ENCODE data around the gene FLAD1.

FLAD1 gene

GRCh38 chr1:154954541-154954940, 28.6 kb upstream of the FLAD1 start:
- H3K27ac ChIP-seq (ENCODE audit: low read depth, low read length) = no peak overlapping the region
- H3K9me3 ChIP-seq (ENCODE audit: control insufficient read depth, insufficient read depth, low read depth, low read length) = no peaks in the 10 kb centered on the region
- peak overlapping the region; percentile 84 for H3K9ac ChIP-seq (ENCODE audit: low read length)
- H3K27me3 ChIP-seq (ENCODE audit: control insufficient read depth, insufficient read depth, low read length) = no peaks in the 10 kb centered on the region
- peak overlapping the region; percentile 84; the same call in 1 of the 2 replicates for H3K4me3 ChIP-seq (ENCODE audit: low read depth, low read length)
- peaks cover 25% of the 10 kb centered on the region for H3K4me1 ChIP-seq (ENCODE audit: control insufficient read depth, insufficient read depth, low read length)
- peaks cover 19% of the 10 kb centered on the region for H3K36me3 ChIP-seq (ENCODE audit: control insufficient read depth, insufficient read depth, low read length)

DNA sequence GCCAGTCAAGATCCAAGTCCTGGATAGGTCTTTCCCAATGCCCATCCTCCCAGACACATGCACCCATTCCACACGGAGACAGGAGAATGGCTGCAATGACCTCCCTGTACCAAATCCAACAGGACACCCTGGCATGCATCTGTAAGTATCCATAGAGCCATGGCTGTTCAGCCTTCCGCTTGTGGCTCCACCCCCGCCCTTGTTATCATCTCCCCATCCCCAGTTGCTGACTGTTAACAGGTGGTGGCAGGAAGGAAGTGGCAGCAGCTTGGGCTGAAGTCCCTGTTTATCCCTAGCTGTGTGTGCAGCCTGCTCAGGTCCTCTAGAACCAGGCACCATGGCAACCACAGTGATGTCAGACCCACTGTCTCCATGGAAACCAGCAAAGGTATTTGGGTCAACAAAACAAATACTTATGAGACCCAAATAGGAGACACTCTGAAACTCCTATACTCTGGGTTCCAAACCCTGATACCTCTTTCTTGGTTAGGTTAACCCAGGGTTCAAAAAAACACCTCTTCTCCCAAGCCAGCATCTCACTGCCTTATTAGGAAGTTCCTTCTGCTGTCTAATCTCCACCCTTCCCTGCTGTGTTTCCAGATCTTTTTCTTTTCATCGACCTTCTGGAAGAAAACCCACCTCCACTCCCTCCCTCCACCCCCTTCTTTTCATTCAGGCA, 28.0 kb upstream of the FLAD1 start:
- peaks cover 22% of the 10 kb centered on the region for H3K36me3 ChIP-seq (ENCODE audit: control insufficient read depth, insufficient read depth, low read length)
- peak overlapping the region; percentile 64 for H3K27ac ChIP-seq (ENCODE audit: low read depth, low read length)
- peak overlapping the region; percentile 84 for H3K9ac ChIP-seq (ENCODE audit: low read length)

GRCh38 chr1:154955718-154956543, 27.2 kb upstream of the FLAD1 start, which contains the start of gene PBXIP1:
Gene PBXIP1, minus strand, starts transcription at chr1:154956099. Its CDS starts 2,378 bp downstream, at chr1:154953721.
- Histone ChIP-seq H3K27me3 (ENCODE audit: control insufficient read depth, insufficient read depth, low read length) (no peaks in the 10 kb centered on the region), H3K27ac (ENCODE audit: low read depth, low read length) (peak within 1 kb of the TSS; percentile 64), H3K9ac (ENCODE audit: low read length) (peak within 1 kb of the TSS; percentile 84), H3K9me3 (ENCODE audit: control insufficient read depth, insufficient read depth, low read depth, low read length) (no peaks in the 10 kb centered on the region), H3K36me3 (ENCODE audit: control insufficient read depth, insufficient read depth, low read length) (peaks cover 18% of the 10 kb centered on the region), H3K4me1 (ENCODE audit: control insufficient read depth, insufficient read depth, low read length) (peaks cover 31% of the 10 kb centered on the region), H3K4me3 (ENCODE audit: low read depth, low read length) (peak within 1 kb of the TSS; percentile 84)

More for the DNA sequence above, 28.0 kb upstream of the FLAD1 start:
- peak overlapping the region; percentile 84 for H3K4me3 ChIP-seq (ENCODE audit: low read depth, low read length)
- peaks cover 25% of the 10 kb centered on the region for H3K4me1 ChIP-seq (ENCODE audit: control insufficient read depth, insufficient read depth, low read length)
- no peaks in the 10 kb centered on the region for H3K27me3 ChIP-seq (ENCODE audit: control insufficient read depth, insufficient read depth, low read length)
- no peaks in the 10 kb centered on the region for H3K9me3 ChIP-seq (ENCODE audit: control insufficient read depth, insufficient read depth, low read depth, low read length)

DNA sequence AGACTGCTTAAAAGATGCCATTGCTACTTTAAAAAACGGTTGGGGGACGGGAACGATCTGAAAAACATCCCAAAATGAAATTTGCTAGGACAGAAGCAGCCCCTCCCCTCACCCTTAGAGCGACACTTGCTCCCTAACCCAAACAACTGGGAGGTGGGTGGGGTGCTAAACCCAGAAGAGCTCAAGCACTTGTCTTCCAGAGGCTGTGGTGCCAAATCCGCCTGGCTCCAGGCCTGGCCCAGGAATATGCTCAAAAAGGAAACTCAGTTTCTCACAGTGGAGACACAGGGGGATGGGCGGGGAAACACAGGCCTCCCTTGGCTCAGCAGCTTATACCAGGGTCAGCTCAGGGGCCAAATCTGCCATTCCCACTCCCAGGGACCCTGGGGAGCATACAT, 26.6 kb upstream of the FLAD1 start:
- Histone ChIP-seq H3K9me3 (ENCODE audit: control insufficient read depth, insufficient read depth, low read depth, low read length) (no peaks in the 10 kb centered on the region), H3K9ac (ENCODE audit: low read length) (peak overlapping the region; percentile 58), H3K4me3 (ENCODE audit: low read depth, low read length) (peak overlapping the region; percentile 84), H3K36me3 (ENCODE audit: control insufficient read depth, insufficient read depth, low read length) (peaks cover 14% of the 10 kb centered on the region), H3K4me1 (ENCODE audit: control insufficient read depth, insufficient read depth, low read length) (peaks cover 33% of the 10 kb centered on the region), H3K27ac (ENCODE audit: low read depth, low read length) (no peak overlapping the region), H3K27me3 (ENCODE audit: control insufficient read depth, insufficient read depth, low read length) (no peaks in the 10 kb centered on the region)

GRCh38 chr1:154957091-154957657, 26.0 kb upstream of the FLAD1 start:
- Histone ChIP-seq H3K4me3 (ENCODE audit: low read depth, low read length) (peak overlapping the region; percentile 84; the same call in 1 of the 2 replicates), H3K36me3 (ENCODE audit: control insufficient read depth, insufficient read depth, low read length) (peaks cover 14% of the 10 kb centered on the region), H3K27me3 (ENCODE audit: control insufficient read depth, insufficient read depth, low read length) (no peaks in the 10 kb centered on the region), H3K9me3 (ENCODE audit: control insufficient read depth, insufficient read depth, low read depth, low read length) (no peaks in the 10 kb centered on the region), H3K4me1 (ENCODE audit: control insufficient read depth, insufficient read depth, low read length) (peaks cover 33% of the 10 kb centered on the region), H3K27ac (ENCODE audit: low read depth, low read length) (no peak overlapping the region), H3K9ac (ENCODE audit: low read length) (no peak overlapping the region)

- no peak overlapping the region for H3K9ac ChIP-seq (ENCODE audit: low read length)
- no peaks in the 10 kb centered on the region for H3K27me3 ChIP-seq (ENCODE audit: control insufficient read depth, insufficient read depth, low read length)
- no peak overlapping the region for H3K27ac ChIP-seq (ENCODE audit: low read depth, low read length)
- peaks cover 16% of the 10 kb centered on the region for H3K36me3 ChIP-seq (ENCODE audit: control insufficient read depth, insufficient read depth, low read length)
- H3K4me1 ChIP-seq (ENCODE audit: control insufficient read depth, insufficient read depth, low read length) = peaks cover 33% of the 10 kb centered on the region
- H3K4me3 ChIP-seq (ENCODE audit: low read depth, low read length) = no peak overlapping the region
- no peaks in the 10 kb centered on the region for H3K9me3 ChIP-seq (ENCODE audit: control insufficient read depth, insufficient read depth, low read depth, low read length)
These were observed 25.1 kb upstream of the FLAD1 start for GRCh38 chr1:154958036-154958435.

DNA sequence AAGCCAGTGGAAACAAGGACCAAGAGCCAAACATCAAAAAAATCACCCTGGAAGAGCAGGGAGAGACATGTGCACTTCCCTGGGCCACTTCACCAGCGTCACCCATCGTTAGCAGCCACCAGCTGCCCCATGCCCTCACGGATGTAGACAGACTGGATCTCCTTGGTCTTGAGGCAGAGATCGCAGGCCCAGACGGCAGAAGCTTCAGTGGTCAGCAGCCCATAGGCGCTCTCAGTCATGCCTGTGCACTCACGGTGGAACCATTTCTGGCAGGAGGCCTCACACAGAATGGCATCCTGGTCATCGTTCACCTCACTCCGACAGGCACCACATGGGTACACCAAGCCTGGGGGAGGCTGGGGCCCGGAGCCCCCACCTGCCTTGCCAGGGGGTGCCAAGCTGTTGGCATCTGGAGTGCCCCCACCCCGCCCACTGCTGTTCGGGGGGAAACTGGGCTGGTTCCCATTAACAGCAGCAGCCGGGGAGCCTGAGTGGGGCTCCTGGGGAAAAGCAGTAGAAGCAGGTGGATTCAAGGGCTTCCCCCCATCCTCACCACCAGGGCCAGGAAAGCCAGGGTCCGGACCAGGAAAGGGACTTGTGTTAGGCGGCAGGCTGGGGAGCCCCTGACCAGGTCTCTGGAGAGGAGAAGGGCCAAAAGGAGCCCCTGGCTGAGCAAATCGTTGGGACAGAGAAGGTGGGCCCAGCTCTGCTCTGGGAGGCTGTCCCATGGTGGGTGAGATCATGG, 24.3 kb upstream of the FLAD1 start:
- peaks cover 33% of the 10 kb centered on the region for H3K4me1 ChIP-seq (ENCODE audit: control insufficient read depth, insufficient read depth, low read length)
- peaks cover 24% of the 10 kb centered on the region for H3K36me3 ChIP-seq (ENCODE audit: control insufficient read depth, insufficient read depth, low read length)
- H3K27ac ChIP-seq (ENCODE audit: low read depth, low read length) = no peak overlapping the region
- no peak overlapping the region for H3K4me3 ChIP-seq (ENCODE audit: low read depth, low read length)
- H3K27me3 ChIP-seq (ENCODE audit: control insufficient read depth, insufficient read depth, low read length) = no peaks in the 10 kb centered on the region
- no peak overlapping the region for H3K9ac ChIP-seq (ENCODE audit: low read length)
- no peaks in the 10 kb centered on the region for H3K9me3 ChIP-seq (ENCODE audit: control insufficient read depth, insufficient read depth, low read depth, low read length)

DNA sequence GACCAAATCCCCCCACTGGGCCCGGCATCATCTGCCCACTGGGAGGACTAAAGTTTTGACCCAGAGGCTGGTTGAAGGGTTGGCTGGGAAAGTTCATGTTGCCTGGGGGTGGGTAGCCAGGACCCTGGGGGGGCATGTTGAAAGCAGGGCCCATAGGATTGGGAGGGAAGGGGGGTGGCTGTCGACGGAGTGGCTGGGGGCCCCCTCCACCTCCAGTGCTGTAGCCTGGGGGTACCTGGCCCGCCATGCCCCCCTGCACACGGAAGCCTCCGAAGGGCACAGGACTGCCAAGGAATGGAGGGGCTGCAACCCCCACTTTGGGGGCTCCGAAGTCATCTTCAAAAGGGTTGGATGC, 23.7 kb upstream of the FLAD1 start:
- Histone ChIP-seq H3K9ac (ENCODE audit: low read length) (no peak overlapping the region), H3K4me3 (ENCODE audit: low read depth, low read length) (no peak overlapping the region), H3K9me3 (ENCODE audit: control insufficient read depth, insufficient read depth, low read depth, low read length) (no peaks in the 10 kb centered on the region), H3K4me1 (ENCODE audit: control insufficient read depth, insufficient read depth, low read length) (peaks cover 31% of the 10 kb centered on the region), H3K36me3 (ENCODE audit: control insufficient read depth, insufficient read depth, low read length) (peaks cover 29% of the 10 kb centered on the region), H3K27me3 (ENCODE audit: control insufficient read depth, insufficient read depth, low read length) (no peaks in the 10 kb centered on the region), H3K27ac (ENCODE audit: low read depth, low read length) (no peak overlapping the region)

DNA sequence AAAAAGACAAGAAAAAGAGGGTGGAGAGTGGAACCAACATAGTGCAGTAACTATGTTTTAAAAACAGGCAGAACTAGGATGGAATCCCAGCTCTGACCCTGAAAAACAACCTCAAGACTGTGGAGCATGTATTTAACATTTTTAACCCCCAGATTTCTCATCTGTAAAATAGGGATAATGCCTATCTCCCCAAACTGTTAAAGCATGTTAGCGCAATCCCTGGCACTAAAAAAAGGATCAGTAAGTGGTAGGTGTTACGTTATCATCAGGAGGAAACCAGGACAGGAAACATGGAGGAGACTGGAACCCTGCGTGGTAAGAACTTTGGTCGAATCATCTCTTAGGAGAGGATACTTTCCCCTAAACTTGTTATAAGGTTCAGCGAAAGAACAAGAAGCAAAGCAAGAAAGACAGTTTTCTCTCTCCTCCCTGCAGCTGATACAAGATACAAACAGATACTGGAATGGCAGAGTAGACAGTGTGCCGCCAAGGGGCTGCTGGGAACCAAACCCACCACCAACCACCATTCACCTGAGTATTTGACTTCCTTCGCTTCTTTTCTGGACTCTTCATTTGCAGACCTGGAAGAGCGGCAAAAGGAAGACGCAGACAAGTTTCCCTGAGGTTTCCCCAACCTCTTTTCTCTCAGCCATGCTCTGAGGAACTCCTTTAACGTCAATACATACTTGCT, 22.6 kb upstream of the FLAD1 start:
- no peaks in the 10 kb centered on the region for H3K9me3 ChIP-seq (ENCODE audit: control insufficient read depth, insufficient read depth, low read depth, low read length)
- H3K4me1 ChIP-seq (ENCODE audit: control insufficient read depth, insufficient read depth, low read length) = peaks cover 23% of the 10 kb centered on the region
- peak overlapping the region; percentile 82 for H3K4me3 ChIP-seq (ENCODE audit: low read depth, low read length)
- H3K36me3 ChIP-seq (ENCODE audit: control insufficient read depth, insufficient read depth, low read length) = peaks cover 40% of the 10 kb centered on the region
- H3K27me3 ChIP-seq (ENCODE audit: control insufficient read depth, insufficient read depth, low read length) = no peaks in the 10 kb centered on the region
- no peak overlapping the region for H3K27ac ChIP-seq (ENCODE audit: low read depth, low read length)
- peak overlapping the region; percentile 95 for H3K9ac ChIP-seq (ENCODE audit: low read length)
